WI38 (cell line): Measurements from ENCODE around the gene SPRTN.

Source experiments
- H3K4me3 ChIP-seq: 2 replicates; pipeline ENCODE4 v1.5.1; 2011; ENCODE audit warnings: low read depth, mild to moderate bottlenecking, control low read depth, low read length
- TF ChIP-seq, protein P1 (sequence below): IDR thresholded peaks from 2 replicates; pipeline ENCODE4 v1.5.1; 2012; ENCODE audit warnings: low read depth, mild to moderate bottlenecking, control low read depth, low read length

SPRTN gene

DNA sequence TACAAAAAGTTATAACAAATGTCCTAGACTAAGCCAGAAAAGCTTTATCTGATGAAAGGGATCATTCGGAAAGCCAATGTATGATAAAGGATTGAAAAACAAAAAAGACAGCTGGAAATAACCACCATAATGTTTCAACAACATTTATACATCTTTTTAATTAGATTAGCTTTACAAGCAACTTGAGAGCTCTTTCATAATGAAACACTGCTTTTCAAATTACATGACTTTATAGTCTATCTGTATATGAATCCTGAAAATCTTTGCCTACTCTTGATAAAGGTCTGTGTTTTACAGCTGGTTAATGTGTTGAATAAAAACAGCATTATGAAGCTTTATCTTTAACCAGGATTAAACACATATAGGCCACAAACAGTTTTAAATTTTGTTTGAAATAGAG, 25.5 kb downstream of the SPRTN start:
- H3K4me3 ChIP-seq, result no peak overlapping the region
- TF ChIP-seq, protein P1, sequence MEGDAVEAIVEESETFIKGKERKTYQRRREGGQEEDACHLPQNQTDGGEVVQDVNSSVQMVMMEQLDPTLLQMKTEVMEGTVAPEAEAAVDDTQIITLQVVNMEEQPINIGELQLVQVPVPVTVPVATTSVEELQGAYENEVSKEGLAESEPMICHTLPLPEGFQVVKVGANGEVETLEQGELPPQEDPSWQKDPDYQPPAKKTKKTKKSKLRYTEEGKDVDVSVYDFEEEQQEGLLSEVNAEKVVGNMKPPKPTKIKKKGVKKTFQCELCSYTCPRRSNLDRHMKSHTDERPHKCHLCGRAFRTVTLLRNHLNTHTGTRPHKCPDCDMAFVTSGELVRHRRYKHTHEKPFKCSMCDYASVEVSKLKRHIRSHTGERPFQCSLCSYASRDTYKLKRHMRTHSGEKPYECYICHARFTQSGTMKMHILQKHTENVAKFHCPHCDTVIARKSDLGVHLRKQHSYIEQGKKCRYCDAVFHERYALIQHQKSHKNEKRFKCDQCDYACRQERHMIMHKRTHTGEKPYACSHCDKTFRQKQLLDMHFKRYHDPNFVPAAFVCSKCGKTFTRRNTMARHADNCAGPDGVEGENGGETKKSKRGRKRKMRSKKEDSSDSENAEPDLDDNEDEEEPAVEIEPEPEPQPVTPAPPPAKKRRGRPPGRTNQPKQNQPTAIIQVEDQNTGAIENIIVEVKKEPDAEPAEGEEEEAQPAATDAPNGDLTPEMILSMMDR, result no peak

DNA sequence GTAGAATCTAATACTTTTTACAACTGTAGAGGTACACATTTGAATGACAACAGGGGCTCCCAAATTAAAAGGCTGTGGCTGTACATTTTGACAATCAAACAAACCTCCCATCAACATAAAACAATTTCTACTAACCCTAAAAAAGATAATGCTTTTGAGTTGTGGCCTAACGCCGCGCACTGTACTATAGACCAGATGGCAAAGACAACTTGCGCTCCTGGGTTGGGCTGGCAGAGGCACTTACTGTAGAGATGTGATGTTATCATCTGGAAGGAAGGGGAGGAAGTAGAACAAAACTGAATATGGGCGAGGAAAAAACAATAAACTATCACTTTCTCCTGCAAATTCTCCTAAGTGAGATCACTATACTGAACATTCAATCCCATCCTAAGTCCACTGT, 26.1 kb downstream of the SPRTN start:
- TF ChIP-seq, protein P1, result no peak
- H3K4me3 ChIP-seq, result no peak overlapping the region

DNA sequence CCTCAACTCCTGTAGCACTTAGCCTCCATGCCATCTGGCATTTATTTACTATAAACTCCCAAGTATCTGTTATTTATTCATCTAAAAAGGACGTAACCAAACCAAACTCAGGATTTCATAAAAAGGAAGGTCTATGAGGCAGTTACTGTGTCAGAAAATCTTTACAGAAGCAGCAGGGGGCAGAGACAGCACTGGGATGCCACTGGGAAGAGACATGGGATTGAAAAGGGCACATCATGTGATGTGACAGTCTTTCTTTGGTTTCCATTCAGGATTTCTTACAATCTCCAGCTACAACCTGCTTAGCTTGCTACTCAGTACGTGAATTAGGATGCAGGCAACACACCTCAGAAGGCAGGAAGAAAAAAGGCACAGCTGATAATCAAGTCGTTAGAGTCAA, 31.2 kb downstream of the SPRTN start:
- TF ChIP-seq, protein P1, result no peak
- H3K4me3 ChIP-seq, result no peak overlapping the region

DNA sequence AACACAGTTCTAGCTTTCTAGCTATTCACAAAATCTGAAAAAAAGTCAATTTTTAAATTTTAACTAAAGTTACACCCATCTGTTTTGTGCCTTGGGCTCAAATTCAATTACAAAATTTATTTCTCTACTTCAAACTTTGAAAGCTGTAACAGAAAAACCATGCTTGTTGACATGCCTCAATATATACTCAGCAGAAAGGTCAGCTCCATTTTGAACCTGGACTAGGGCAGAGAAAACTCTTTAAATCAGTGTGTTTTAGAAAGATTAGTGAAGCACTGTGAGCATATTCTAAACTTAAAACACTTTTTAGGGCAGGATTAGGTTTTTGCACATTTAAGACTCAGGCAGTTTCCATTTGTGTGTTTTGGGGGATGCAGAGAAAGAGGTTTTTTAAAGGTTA, 34.4 kb downstream of the SPRTN start:
- TF ChIP-seq, protein P1, result no peak
- no peak overlapping the region for H3K4me3 ChIP-seq

DNA sequence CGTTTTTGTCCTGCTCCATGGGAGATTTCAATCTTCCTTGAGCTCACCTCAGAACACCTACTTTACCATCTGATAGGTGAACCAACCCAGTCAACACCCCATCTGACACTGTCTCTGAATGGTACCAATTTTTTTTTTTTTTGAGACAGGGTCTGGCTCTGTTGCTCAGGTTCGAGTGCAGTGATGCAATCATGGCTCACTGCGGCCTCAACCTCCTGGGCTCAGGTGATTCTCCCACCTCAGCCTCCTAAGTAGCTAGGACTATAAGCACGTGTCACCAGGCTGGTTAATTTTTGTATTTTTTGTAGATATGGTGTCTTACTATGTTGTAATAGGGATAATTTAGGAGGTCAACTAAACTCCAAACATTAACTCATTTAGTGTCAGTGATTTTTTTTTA, 36.3 kb downstream of the SPRTN start:
- no peak overlapping the region for H3K4me3 ChIP-seq
- TF ChIP-seq, protein P1, result no peak

DNA sequence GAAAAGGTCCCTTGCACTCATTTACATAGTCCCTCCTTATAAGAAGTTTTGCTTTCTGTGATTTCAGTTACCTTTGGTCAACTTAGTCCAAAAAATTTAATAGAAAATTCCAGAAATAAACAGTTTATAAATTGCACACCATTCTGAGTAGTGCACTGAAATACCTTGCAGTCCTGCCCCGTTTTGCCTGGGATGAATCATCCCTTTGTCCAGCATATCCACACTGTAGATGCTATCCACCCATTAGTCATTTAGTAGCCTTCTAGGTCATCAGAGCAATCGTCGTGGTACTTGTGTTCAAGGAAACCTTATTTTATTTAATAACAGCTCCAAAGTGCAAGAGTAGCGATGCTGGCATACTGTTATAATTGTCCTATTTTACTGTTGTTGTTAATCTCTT, 38.0 kb downstream of the SPRTN start:
- H3K4me3 ChIP-seq, result no peak overlapping the region
- TF ChIP-seq, protein P1, result no peak

DNA sequence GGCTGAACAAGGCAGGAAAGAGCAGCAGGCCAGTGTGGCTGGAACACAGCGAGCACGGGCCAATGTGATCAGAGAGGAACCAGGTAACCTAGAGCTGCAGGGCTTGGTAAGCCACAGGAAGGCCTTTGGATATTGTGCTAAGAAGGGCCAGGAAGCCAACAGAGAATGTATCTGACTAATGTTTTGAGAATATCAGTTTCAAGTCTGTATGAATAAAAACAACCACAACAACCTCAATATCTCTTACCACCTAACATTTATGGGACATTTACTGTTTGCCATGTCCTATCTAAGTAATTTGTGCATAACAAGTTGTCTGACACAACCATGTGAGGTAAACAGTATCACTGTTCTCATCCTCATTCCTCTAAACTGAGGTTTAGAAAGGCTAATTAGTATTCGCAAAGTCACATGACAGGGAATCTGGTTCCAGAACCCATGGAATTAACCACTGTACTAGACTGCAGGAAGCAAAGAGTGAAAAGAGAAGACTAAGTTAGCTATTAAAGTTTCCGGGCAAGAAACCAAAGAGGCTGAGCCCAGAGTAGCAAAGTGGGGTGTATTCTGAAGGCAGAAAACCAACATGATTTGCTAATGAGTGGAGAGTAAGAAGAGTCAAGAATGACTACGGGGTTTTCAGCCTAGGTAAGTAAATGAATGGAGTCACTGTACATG, 38.9 kb downstream of the SPRTN start:
- no peak overlapping the region for H3K4me3 ChIP-seq

More for the DNA sequence above, 38.9 kb downstream of the SPRTN start:
- TF ChIP-seq, protein P1, result no peak
